Liver (tissue), 9 donors: ENCODE measurements around the gene KIF6. TPM values are rescaled to one million over a fixed set of nuclear protein-coding genes. Genes with fewer than 3 reads are reported as not detected.
A peak's percentile ranks its signal among the peaks of the same experiment; 100 is the strongest.

ENCODE experiments used
- DNase-seq: peaks from one replicate; pipeline ENCODE4 v3.0.0-alpha.2; 2017; ENCODE audit warnings: low spot score
- H3K27ac ChIP-seq, 2 donors: one replicate each; pipeline ENCODE4 v1.7.0; 2013; ENCODE audit warnings: inconsistent platforms in 2 of 2, low read length in 2 of 2, control low read depth in 1 of 2, low read depth in 1 of 2, mild to moderate bottlenecking in 1 of 2
- H3K27me3 ChIP-seq, 4 donors: one replicate each; pipeline versions ENCODE4 v1.6.1 to v1.7.0; 2013; ENCODE audit warnings: low read length in 3 of 4, inconsistent platforms in 1 of 4, mild to moderate bottlenecking in 1 of 4, moderate library complexity in 1 of 4; ENCODE audit not compliant: control insufficient read depth in 4 of 4, insufficient read depth in 4 of 4
- H3K36me3 ChIP-seq, 4 donors: one replicate each; pipeline versions ENCODE4 v1.6.1 to v1.7.0; 2013; ENCODE audit warnings: low read length in 3 of 4, mild to moderate bottlenecking in 3 of 4, low read depth in 1 of 4, moderate library complexity in 1 of 4; ENCODE audit not compliant: control insufficient read depth in 4 of 4, insufficient read depth in 3 of 4
- H3K4me1 ChIP-seq, 4 donors: one replicate each; pipeline versions ENCODE4 v1.6.1 to v1.7.0; 2013; ENCODE audit warnings: low read length in 3 of 4, mild to moderate bottlenecking in 3 of 4, moderate library complexity in 1 of 4; ENCODE audit not compliant: control insufficient read depth in 4 of 4, insufficient read depth in 4 of 4
- H3K4me3 ChIP-seq, 3 donors: one replicate each; pipeline versions ENCODE4 v1.6.1 to v1.7.0; 2013; ENCODE audit warnings: low read length in 3 of 3, control low read depth in 1 of 3, low read depth in 1 of 3, mild to moderate bottlenecking in 1 of 3
- H3K9ac ChIP-seq, 2 donors: one replicate each; pipeline ENCODE4 v1.7.0; 2013; ENCODE audit warnings: low read length in 2 of 2, mild to moderate bottlenecking in 2 of 2, moderate library complexity in 2 of 2, control low read depth in 1 of 2, low read depth in 1 of 2
- H3K9me3 ChIP-seq, 4 donors: one replicate each; pipeline versions ENCODE4 v1.6.1 to v1.7.0; 2013; ENCODE audit warnings: low read length in 3 of 4; ENCODE audit not compliant: control insufficient read depth in 4 of 4
- EGR1 ChIP-seq, 2 donors: IDR thresholded peaks; 2 replicates each; pipeline ENCODE4 v1.6.1; 2016 to 2018; ENCODE audit warnings: antibody characterized with exemption in 2 of 2, low read depth in 2 of 2
- FOXA2 ChIP-seq: IDR thresholded peaks from 2 replicates; pipeline ENCODE4 v1.6.1; 2016; ENCODE audit warnings: antibody characterized with exemption
- HNF4A ChIP-seq, 2 donors: conservative IDR thresholded peaks; 2 replicates each; pipeline ENCODE4 v1.6.1; 2016; ENCODE audit warnings: antibody characterized with exemption in 2 of 2, mild to moderate bottlenecking in 2 of 2
- HNF4G ChIP-seq: IDR thresholded peaks from 2 replicates; pipeline ENCODE4 v1.6.1; 2016; ENCODE audit warnings: antibody characterized with exemption
- JUND ChIP-seq, 2 donors: IDR thresholded peaks; 2 replicates each; pipeline ENCODE4 v1.6.1; 2016; ENCODE audit warnings: antibody characterized with exemption in 2 of 2
- MAX ChIP-seq: IDR thresholded peaks from 2 replicates; pipeline ENCODE4 v1.6.1; 2016; ENCODE audit warnings: antibody characterized with exemption
- RAD21 ChIP-seq, 2 donors: IDR thresholded peaks; 2 replicates each; pipeline ENCODE4 v1.6.1; 2016; ENCODE audit warnings: antibody characterized with exemption in 2 of 2, mild to moderate bottlenecking in 2 of 2
- RXRA ChIP-seq, 2 donors: IDR thresholded peaks; 2 replicates each; pipeline ENCODE4 v1.6.1; 2017 to 2018; ENCODE audit warnings: antibody characterized with exemption in 2 of 2, mild to moderate bottlenecking in 1 of 2
- SP1 ChIP-seq: IDR thresholded peaks from 2 replicates; pipeline ENCODE4 v1.6.1; 2018; ENCODE audit warnings: antibody characterized with exemption, mild to moderate bottlenecking
- TAF1 ChIP-seq: conservative IDR thresholded peaks from 2 replicates; pipeline ENCODE4 v1.6.1; 2016; ENCODE audit warnings: antibody characterized with exemption, mild to moderate bottlenecking
- ZBTB33 ChIP-seq: IDR thresholded peaks from 2 replicates; pipeline ENCODE4 v1.6.1; 2016; ENCODE audit warnings: antibody characterized with exemption
- WGBS: extraction: QIAGEN DNeasy Blood & Tissue Kit; methylation state at CpG from one replicate; pipeline ENCODE4 v1.1.7; 2013; 5-methylcytosine and 5-hydroxymethylcytosine counted together
- polyA plus RNA-seq, 2 donors: library from polyadenylated mRNA; stranded (reverse) in 1 of 2; unstranded in 1 of 2; fragments of 200-250 nt in 1 of 2; fragments of >200 nt in 1 of 2; fragmentation: Nextera tagmentation in 1 of 2; extraction: Ambion mirVana in 1 of 2; gene quantifications; one replicate each; pipeline versions ENCODE4 v1.2.1 to v1.2.3, GENCODE V29; 2013 to 2015
- total RNA-seq, 2 donors: library from RNA; depleted of rRNA; stranded (reverse); fragments of >200 nt; gene quantifications; one replicate each; pipeline ENCODE4 v1.2.3, GENCODE V29; 2014
- TF ChIP-seq, protein P1 (sequence below): IDR thresholded peaks from 2 replicates; pipeline ENCODE4 v1.6.1; 2016; ENCODE audit warnings: antibody characterized with exemption
- TF ChIP-seq, protein P2 (sequence below): IDR thresholded peaks from 2 replicates; pipeline ENCODE4 v1.6.1; 2016; ENCODE audit warnings: antibody characterized with exemption, mild to moderate bottlenecking
- TF ChIP-seq, protein P3 (sequence below): fragments of 150-350 bp; IDR thresholded peaks from 2 replicates; pipeline ENCODE4 v1.5.1; 2017; ENCODE audit warnings: improper control_type of control experiment, low read depth, low read length; ENCODE audit not compliant: missing input control
- donor health status: healthy.
- donor health status: healthy.
- donor health status: healthy.
- donor health status: healthy.
- donor health status: healthy.

Gene KIF6
- total and polyA plus RNA-seq, 4 donors: 0.17 to 7.5 (median 0.29) TPM

DNA sequence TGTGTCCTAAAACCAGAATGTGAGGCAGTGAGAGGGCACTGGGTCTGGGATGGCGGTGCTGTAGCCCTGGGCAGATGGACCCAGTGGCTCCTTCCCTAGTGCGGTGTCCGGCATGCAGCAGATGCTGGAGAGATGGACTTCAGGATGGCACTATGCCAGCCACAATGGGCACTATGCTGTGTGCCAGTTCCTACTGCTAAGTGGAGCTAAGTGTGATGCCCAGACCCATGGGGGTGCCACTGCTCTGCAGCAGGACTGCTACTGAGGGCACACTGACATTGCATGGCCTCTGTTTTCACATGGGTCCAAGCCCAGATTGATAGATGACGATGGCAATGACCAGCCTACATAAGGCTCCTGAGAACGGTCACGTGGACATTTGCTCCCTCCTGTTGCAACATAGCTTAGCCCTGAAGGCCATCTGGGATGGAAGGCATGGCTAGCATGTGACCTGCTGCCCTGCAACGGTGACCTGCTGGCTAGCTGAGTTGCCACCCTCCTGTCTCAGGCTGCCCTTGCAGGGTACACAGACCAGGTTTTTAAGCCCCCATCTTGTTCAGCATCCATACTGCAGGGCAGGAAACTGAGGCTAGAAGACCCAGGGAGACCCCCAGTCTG, 371.4 kb downstream of the KIF6 start:
- no peak for DNase-seq
- no peak overlapping the region for H3K27ac ChIP-seq
- TF ChIP-seq RXRA (IDR thresholded peaks at IDR 0.05) (peak in 1 of 2 donors; percentile 15), HNF4A (conservative IDR thresholded peaks at IDR 0.05) (peak in 1 of 2 donors; percentile 15)
- TF ChIP-seq, protein P1, sequence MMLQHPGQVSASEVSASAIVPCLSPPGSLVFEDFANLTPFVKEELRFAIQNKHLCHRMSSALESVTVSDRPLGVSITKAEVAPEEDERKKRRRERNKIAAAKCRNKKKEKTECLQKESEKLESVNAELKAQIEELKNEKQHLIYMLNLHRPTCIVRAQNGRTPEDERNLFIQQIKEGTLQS: no peak
- 67% methylated on average over 7 of the region's 7 CpGs for WGBS
- no peaks in the 10 kb centered on the region for H3K36me3 ChIP-seq
- no peak overlapping the region for H3K4me3 ChIP-seq
- H3K27me3 ChIP-seq: no peaks in the 10 kb centered on the region
- H3K4me1 ChIP-seq: peaks cover 0 to 3% (median 0%) of the 10 kb centered on the region in 4 donors
- H3K9me3 ChIP-seq: no peaks in the 10 kb centered on the region
- H3K9ac ChIP-seq: no peak overlapping the region

- Histone ChIP-seq H3K27me3 (no peaks in the 10 kb centered on the region), H3K4me1 (peaks cover 0 to 3% (median 0%) of the 10 kb centered on the region in 4 donors), H3K27ac (no peak overlapping the region), H3K36me3 (no peaks in the 10 kb centered on the region), H3K4me3 (no peak overlapping the region), H3K9me3 (no peaks in the 10 kb centered on the region), H3K9ac (no peak overlapping the region)
- TF ChIP-seq EGR1 (IDR thresholded peaks at IDR 0.05; ENCODE audit: low read depth in 2 of 2) (no peak), ZBTB33 (no peak)
- TF ChIP-seq, protein P1: no peak
- DNase-seq: no peak
- WGBS: 95% methylated on average over 13 of the region's 13 CpGs
Measured at GRCh38 chr6:39350723-39351505, 374.3 kb downstream of the KIF6 start.

DNA sequence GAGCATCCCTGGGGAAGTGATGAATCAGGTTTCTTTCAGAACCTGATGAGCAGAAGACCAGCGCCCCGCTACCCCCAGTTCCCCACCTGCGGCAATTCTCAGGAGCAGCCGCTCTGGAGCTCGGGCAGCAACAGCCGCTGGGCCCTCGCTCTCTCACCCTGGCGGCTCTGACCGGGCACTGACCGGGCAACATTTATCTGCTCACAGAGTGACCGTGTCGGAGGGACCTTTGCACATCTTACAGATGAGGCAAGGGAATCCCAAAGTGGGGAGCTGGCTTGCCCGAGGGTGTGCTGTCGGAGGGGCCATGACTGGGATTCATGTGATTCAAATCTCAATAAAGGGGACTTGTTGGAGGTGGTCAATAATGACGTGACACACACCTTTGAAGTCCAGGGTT, 376.5 kb downstream of the KIF6 start:
- H3K4me1 ChIP-seq: no peaks in the 10 kb centered on the region
- no peaks in the 10 kb centered on the region for H3K36me3 ChIP-seq
- H3K4me3 ChIP-seq: no peak overlapping the region
- no peak overlapping the region for H3K27ac ChIP-seq
- 93% methylated on average over 15 of the region's 15 CpGs for WGBS
- DNase-seq: no peak
- no peak overlapping the region for H3K9ac ChIP-seq
- H3K27me3 ChIP-seq: no peaks in the 10 kb centered on the region
- no peaks in the 10 kb centered on the region for H3K9me3 ChIP-seq
- no peak for TF ChIP-seq JUND (IDR thresholded peaks at IDR 0.05)
- TF ChIP-seq TAF1: no peak
- TF ChIP-seq, protein P2, sequence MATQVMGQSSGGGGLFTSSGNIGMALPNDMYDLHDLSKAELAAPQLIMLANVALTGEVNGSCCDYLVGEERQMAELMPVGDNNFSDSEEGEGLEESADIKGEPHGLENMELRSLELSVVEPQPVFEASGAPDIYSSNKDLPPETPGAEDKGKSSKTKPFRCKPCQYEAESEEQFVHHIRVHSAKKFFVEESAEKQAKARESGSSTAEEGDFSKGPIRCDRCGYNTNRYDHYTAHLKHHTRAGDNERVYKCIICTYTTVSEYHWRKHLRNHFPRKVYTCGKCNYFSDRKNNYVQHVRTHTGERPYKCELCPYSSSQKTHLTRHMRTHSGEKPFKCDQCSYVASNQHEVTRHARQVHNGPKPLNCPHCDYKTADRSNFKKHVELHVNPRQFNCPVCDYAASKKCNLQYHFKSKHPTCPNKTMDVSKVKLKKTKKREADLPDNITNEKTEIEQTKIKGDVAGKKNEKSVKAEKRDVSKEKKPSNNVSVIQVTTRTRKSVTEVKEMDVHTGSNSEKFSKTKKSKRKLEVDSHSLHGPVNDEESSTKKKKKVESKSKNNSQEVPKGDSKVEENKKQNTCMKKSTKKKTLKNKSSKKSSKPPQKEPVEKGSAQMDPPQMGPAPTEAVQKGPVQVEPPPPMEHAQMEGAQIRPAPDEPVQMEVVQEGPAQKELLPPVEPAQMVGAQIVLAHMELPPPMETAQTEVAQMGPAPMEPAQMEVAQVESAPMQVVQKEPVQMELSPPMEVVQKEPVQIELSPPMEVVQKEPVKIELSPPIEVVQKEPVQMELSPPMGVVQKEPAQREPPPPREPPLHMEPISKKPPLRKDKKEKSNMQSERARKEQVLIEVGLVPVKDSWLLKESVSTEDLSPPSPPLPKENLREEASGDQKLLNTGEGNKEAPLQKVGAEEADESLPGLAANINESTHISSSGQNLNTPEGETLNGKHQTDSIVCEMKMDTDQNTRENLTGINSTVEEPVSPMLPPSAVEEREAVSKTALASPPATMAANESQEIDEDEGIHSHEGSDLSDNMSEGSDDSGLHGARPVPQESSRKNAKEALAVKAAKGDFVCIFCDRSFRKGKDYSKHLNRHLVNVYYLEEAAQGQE: no peak
- no peak for TF ChIP-seq EGR1 (IDR thresholded peaks at IDR 0.05; ENCODE audit: low read depth in 2 of 2)
- TF ChIP-seq SP1: no peak
- no peak for TF ChIP-seq HNF4G
- no peak for TF ChIP-seq FOXA2
- TF ChIP-seq RAD21 (IDR thresholded peaks at IDR 0.05): no peak
- TF ChIP-seq MAX: no peak
- no peak for TF ChIP-seq ZBTB33
- TF ChIP-seq, protein P1: no peak
- TF ChIP-seq, protein P3, sequence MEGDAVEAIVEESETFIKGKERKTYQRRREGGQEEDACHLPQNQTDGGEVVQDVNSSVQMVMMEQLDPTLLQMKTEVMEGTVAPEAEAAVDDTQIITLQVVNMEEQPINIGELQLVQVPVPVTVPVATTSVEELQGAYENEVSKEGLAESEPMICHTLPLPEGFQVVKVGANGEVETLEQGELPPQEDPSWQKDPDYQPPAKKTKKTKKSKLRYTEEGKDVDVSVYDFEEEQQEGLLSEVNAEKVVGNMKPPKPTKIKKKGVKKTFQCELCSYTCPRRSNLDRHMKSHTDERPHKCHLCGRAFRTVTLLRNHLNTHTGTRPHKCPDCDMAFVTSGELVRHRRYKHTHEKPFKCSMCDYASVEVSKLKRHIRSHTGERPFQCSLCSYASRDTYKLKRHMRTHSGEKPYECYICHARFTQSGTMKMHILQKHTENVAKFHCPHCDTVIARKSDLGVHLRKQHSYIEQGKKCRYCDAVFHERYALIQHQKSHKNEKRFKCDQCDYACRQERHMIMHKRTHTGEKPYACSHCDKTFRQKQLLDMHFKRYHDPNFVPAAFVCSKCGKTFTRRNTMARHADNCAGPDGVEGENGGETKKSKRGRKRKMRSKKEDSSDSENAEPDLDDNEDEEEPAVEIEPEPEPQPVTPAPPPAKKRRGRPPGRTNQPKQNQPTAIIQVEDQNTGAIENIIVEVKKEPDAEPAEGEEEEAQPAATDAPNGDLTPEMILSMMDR: no peak
